Skeletal muscle tissue (tissue), 5 donors: ENCODE data around the gene PCDH8. TPM values are rescaled to one million over a fixed set of nuclear protein-coding genes. Genes with fewer than 3 reads are reported as not detected.

Source experiments
- H3K27ac ChIP-seq: one replicate; pipeline ENCODE4 v1.7.0; 2013; ENCODE audit warnings: mild to moderate bottlenecking, low read depth, low read length, inconsistent platforms
- H3K27me3 ChIP-seq, 3 donors: one replicate each; pipeline ENCODE4 v1.7.0; 2013; ENCODE audit warnings: low read length in 3 of 3; ENCODE audit not compliant: control insufficient read depth in 3 of 3, insufficient read depth in 3 of 3
- H3K36me3 ChIP-seq, 3 donors: one replicate each; pipeline ENCODE4 v1.7.0; 2013; ENCODE audit warnings: low read length in 3 of 3; ENCODE audit not compliant: control insufficient read depth in 3 of 3, insufficient read depth in 3 of 3
- H3K4me1 ChIP-seq, 3 donors: one replicate each; pipeline ENCODE4 v1.7.0; 2013; ENCODE audit warnings: low read length in 3 of 3, mild to moderate bottlenecking in 3 of 3; ENCODE audit not compliant: control insufficient read depth in 3 of 3, insufficient read depth in 3 of 3
- H3K4me3 ChIP-seq, 3 donors: one replicate each; pipeline ENCODE4 v1.7.0; 2013; ENCODE audit warnings: low read length in 3 of 3
- H3K9ac ChIP-seq, 3 donors: one replicate each; pipeline ENCODE4 v1.7.0; 2013; ENCODE audit warnings: low read length in 3 of 3, mild to moderate bottlenecking in 3 of 3, moderate library complexity in 2 of 3, low read depth in 1 of 3
- H3K9me3 ChIP-seq, 3 donors: one replicate each; pipeline ENCODE4 v1.7.0; 2013; ENCODE audit warnings: low read length in 3 of 3; ENCODE audit not compliant: control insufficient read depth in 3 of 3
- small RNA-seq: library from RNA; depleted of rRNA; stranded (forward); fragments of <200 nt; gene quantifications from one replicate; pipeline ENCODE3, GENCODE V24; 2014
- total RNA-seq: library from RNA; depleted of rRNA; stranded (reverse); fragments of >200 nt; gene quantifications from one replicate; pipeline ENCODE4 v1.2.3, GENCODE V29; 2014
- donor health status: Osteomylitis.

Gene PCDH8
- total RNA-seq, 1 donor from 2014 or later, result 3.1 TPM

- Histone ChIP-seq H3K4me3 (no peak overlapping the region), H3K9me3 (peaks cover 0 to 2% (median 0%) of the 10 kb centered on the region in 3 donors), H3K4me1 (no peaks in the 10 kb centered on the region), H3K27me3 (peaks cover 0 to 10% (median 0%) of the 10 kb centered on the region in 3 donors), H3K36me3 (no peaks in the 10 kb centered on the region), H3K9ac (no peak overlapping the region), H3K27ac (no peak overlapping the region)
These were observed 44.2 kb downstream of the PCDH8 start for GRCh38 chr13:52804202-52804641.

DNA sequence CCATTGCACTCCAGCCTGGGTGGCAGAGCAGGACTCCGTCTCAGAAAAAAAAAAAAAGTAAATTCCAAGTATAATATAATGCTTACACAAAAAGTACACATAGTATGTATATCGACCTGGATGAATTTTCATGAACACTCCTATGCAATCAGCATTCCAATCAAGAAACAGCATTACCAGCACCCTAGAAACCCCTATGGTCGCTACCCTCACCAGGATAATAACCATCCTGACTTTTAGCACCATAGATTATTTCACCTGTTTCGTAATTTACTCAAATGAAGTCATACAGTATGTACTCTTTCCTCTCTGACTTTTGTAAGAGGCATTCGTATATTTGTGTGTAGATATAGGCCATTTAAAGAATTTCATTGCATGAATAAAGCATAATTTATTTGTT, 47.6 kb downstream of the PCDH8 start:
- H3K4me1 ChIP-seq, result no peaks in the 10 kb centered on the region
- H3K27ac ChIP-seq, result no peak overlapping the region
- peaks cover 0 to 2% (median 0%) of the 10 kb centered on the region in 3 donors for H3K9me3 ChIP-seq
- H3K36me3 ChIP-seq, result no peaks in the 10 kb centered on the region
- H3K9ac ChIP-seq, result no peak overlapping the region
- peaks cover 0 to 6% (median 0%) of the 10 kb centered on the region in 3 donors for H3K27me3 ChIP-seq
- H3K4me3 ChIP-seq, result no peak overlapping the region

DNA sequence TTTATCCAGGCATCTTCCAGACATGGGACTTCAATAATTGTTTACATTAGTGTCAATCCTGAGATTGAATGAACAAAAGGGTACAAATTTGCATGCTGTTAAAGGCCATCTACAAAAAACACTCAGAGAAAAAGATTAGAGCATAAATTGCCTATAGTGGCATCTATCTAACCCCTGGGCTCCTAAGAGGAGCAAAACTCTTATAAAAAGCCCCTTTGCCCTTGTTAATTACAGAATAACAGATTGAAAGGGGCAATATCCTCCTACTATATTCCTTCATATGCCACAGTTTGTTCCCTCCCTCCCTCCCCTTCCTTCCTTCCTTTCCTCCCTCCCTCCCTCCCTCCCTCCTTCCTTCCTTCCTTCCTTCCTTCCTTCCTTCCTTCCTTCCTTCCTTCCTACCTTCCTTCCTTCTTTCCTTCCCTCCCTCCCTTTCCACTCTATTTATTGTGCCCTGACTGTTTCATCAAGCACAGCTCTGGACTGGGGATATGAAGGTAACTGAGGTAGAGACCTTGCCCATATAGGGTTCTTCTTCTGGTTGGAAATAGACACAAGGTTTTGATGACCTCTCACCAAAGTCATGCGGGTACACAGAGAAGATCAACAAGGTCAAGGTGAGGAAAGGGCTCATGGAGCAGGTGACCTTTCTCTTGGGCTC, 49.5 kb downstream of the PCDH8 start:
- H3K9ac ChIP-seq, result no peak overlapping the region

GRCh38 chr13:52797176-52797575, 51.3 kb downstream of the PCDH8 start:
- Histone ChIP-seq H3K36me3 (no peaks in the 10 kb centered on the region), H3K9me3 (no peaks in the 10 kb centered on the region), H3K4me1 (no peaks in the 10 kb centered on the region), H3K4me3 (no peak overlapping the region), H3K9ac (no peak overlapping the region), H3K27ac (no peak overlapping the region), H3K27me3 (no peaks in the 10 kb centered on the region)

More for the DNA sequence above, 49.5 kb downstream of the PCDH8 start:
- Histone ChIP-seq H3K4me1 (no peaks in the 10 kb centered on the region), H3K36me3 (no peaks in the 10 kb centered on the region), H3K27ac (no peak overlapping the region), H3K4me3 (no peak overlapping the region), H3K27me3 (peaks cover 0 to 6% (median 0%) of the 10 kb centered on the region in 3 donors), H3K9me3 (peaks cover 0 to 2% (median 0%) of the 10 kb centered on the region in 3 donors)

DNA sequence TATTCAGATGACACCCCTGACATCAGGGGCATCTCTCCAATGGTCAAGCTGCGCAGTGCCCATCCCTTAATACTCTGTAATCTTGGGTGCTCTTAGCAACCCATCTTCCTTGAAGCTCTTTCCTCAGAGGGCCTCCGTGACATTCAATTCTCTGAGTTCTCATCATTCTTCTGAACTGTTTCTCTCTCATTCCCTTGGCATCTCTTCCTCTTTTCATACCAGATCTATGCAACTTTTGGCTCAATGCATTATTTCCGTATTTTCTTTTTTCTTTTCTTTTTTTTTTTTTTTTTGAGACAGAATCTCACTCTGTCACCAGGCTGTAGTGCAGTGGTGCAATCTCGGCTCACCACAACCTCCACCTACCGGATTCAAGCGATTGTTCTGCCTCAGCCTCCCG, 53.9 kb downstream of the PCDH8 start:
- no peaks in the 10 kb centered on the region for H3K4me1 ChIP-seq
- H3K36me3 ChIP-seq, result no peaks in the 10 kb centered on the region
- no peak overlapping the region for H3K9ac ChIP-seq
- peaks cover 0 to 3% (median 0%) of the 10 kb centered on the region in 3 donors for H3K27me3 ChIP-seq
- H3K9me3 ChIP-seq, result no peaks in the 10 kb centered on the region
- no peak overlapping the region for H3K4me3 ChIP-seq
- no peak overlapping the region for H3K27ac ChIP-seq

DNA sequence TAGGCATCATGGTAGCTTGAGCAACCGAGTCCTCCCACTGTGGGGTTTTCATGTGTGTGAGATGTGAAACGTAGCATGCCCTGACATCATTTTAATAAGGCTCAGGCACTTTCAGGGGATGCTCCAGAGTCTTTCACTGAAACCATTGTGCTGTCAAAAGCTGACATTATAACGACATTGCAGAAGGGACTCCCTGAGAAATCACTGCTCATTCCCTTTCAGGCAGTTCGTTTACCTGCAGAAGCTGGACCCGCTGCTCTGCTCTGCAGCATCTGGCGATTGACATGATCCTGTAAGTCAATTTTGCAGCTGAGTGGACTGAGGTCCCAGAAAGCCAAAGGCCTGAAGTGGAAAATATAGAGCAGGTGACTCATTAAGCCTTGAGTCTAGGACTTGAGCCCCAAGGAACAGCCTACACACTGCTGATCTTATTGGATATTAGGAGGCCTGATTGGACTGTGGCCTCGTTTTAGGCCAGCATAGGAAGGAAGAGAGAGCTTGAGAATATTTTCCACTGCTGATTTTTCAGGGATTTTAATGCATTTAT, 54.9 kb downstream of the PCDH8 start:
- H3K27me3 ChIP-seq, result peaks cover 0 to 3% (median 3%) of the 10 kb centered on the region in 3 donors
- H3K4me3 ChIP-seq, result no peak overlapping the region
- no peak overlapping the region for H3K9ac ChIP-seq
- H3K36me3 ChIP-seq, result no peaks in the 10 kb centered on the region
- H3K9me3 ChIP-seq, result no peaks in the 10 kb centered on the region
- no peaks in the 10 kb centered on the region for H3K4me1 ChIP-seq
- no peak overlapping the region for H3K27ac ChIP-seq

Small RNA genes within 50 kb of the gene (small RNA-seq; reads per million reads assigned to genes)
- gene MIR759, result not detected

Other genes starting within 250 kb of the PCDH8 start
- 1.6 TPM for gene HNRNPA1L2, start 206.2 kb downstream of the PCDH8 start, total RNA-seq
- gene SUGT1, start 195.8 kb downstream of the PCDH8 start, total RNA-seq, result 30.3 TPM
- 3.7 TPM for gene CNMD, start 108.8 kb downstream of the PCDH8 start, total RNA-seq
- 3.1 TPM for gene OLFM4, start 180.2 kb upstream of the PCDH8 start, total RNA-seq